ENCODE measurements around the gene FKBP15. TPM values are rescaled to one million over a fixed set of nuclear protein-coding genes. Genes with fewer than 3 reads are reported as not detected.

FKBP15 gene, protein sequence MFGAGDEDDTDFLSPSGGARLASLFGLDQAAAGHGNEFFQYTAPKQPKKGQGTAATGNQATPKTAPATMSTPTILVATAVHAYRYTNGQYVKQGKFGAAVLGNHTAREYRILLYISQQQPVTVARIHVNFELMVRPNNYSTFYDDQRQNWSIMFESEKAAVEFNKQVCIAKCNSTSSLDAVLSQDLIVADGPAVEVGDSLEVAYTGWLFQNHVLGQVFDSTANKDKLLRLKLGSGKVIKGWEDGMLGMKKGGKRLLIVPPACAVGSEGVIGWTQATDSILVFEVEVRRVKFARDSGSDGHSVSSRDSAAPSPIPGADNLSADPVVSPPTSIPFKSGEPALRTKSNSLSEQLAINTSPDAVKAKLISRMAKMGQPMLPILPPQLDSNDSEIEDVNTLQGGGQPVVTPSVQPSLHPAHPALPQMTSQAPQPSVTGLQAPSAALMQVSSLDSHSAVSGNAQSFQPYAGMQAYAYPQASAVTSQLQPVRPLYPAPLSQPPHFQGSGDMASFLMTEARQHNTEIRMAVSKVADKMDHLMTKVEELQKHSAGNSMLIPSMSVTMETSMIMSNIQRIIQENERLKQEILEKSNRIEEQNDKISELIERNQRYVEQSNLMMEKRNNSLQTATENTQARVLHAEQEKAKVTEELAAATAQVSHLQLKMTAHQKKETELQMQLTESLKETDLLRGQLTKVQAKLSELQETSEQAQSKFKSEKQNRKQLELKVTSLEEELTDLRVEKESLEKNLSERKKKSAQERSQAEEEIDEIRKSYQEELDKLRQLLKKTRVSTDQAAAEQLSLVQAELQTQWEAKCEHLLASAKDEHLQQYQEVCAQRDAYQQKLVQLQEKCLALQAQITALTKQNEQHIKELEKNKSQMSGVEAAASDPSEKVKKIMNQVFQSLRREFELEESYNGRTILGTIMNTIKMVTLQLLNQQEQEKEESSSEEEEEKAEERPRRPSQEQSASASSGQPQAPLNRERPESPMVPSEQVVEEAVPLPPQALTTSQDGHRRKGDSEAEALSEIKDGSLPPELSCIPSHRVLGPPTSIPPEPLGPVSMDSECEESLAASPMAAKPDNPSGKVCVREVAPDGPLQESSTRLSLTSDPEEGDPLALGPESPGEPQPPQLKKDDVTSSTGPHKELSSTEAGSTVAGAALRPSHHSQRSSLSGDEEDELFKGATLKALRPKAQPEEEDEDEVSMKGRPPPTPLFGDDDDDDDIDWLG
- 10 to 100 TPM; 10.5 to 11.6 TPM for polyA plus RNA-seq

- Histone ChIP-seq H3K27ac (ENCODE audit: low read depth in 2 of 2, low read length in 1 of 2) (peak within 1 kb of the TSS; percentile 78 to 88), H3K27me3 (ENCODE audit: control insufficient read depth in 1 of 2, insufficient read depth in 2 of 2, low read length in 2 of 2) (no peaks in the 10 kb centered on the region), H3K4me3 (ENCODE audit: low read depth in 1 of 2, low read length in 2 of 2) (peak within 1 kb of the TSS; percentile 84 to 91), H3K4me1 (ENCODE audit: control insufficient read depth in 2 of 2, insufficient read depth in 2 of 2, low read length in 1 of 2) (peaks cover 4 to 5% of the 10 kb centered on the region in 2 donors), H3K36me3 (ENCODE audit: control insufficient read depth in 2 of 2, insufficient read depth in 2 of 2, low read length in 1 of 2) (no peaks in the 10 kb centered on the region), H3K9me3 (ENCODE audit: control insufficient read depth in 2 of 2, insufficient read depth in 1 of 2, low read depth in 1 of 2, low read length in 1 of 2) (no peaks in the 10 kb centered on the region)
- 1% methylated on average over 65 of the region's 65 CpGs for WGBS, 2 donors
Observed at GRCh38 chr9:113221003-113221799, at the start of gene FKBP15, which contains the start of gene SLC31A1. TSS of gene FKBP15 (minus strand) at chr9:113221277. CDS start at chr9:113221243, 34 bp downstream. TSS of gene SLC31A1 (plus strand) at chr9:113221544. CDS start at chr9:113256149, 34,605 bp downstream.

DNA sequence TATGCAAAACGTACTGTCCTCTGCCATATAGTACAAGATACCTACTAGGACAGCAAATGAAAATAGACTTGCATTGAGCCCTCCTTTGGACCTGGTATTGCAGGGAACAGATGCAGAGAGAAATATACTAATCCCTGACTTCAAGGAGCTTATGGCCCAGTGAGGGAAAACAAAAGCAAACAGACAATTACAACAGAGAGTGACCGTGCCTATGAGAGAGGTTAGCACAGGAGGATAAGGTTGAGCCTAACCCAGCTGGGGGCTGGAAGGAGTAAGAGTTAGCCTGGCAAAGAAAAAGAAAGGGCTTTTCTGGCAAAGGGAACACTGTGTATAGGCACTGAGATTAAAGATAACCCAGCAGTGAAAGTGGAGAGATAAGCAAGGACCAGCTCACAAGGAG, 48.8 kb upstream of the FKBP15 start:
- Histone ChIP-seq H3K27ac (ENCODE audit: low read depth in 2 of 2, low read length in 1 of 2) (no peak overlapping the region), H3K27me3 (ENCODE audit: control insufficient read depth in 1 of 2, insufficient read depth in 2 of 2, low read length in 2 of 2) (no peaks in the 10 kb centered on the region), H3K9me3 (ENCODE audit: control insufficient read depth in 2 of 2, insufficient read depth in 1 of 2, low read depth in 1 of 2, low read length in 1 of 2) (no peaks in the 10 kb centered on the region), H3K4me1 (ENCODE audit: control insufficient read depth in 2 of 2, insufficient read depth in 2 of 2, low read length in 1 of 2) (no peaks in the 10 kb centered on the region), H3K36me3 (ENCODE audit: control insufficient read depth in 2 of 2, insufficient read depth in 2 of 2, low read length in 1 of 2) (peaks cover 4 to 19% of the 10 kb centered on the region in 2 donors), H3K4me3 (ENCODE audit: low read depth in 1 of 2, low read length in 2 of 2) (no peak overlapping the region)
- 89 to 90% methylated on average over 2 of the region's 2 CpGs for WGBS, 2 donors

DNA sequence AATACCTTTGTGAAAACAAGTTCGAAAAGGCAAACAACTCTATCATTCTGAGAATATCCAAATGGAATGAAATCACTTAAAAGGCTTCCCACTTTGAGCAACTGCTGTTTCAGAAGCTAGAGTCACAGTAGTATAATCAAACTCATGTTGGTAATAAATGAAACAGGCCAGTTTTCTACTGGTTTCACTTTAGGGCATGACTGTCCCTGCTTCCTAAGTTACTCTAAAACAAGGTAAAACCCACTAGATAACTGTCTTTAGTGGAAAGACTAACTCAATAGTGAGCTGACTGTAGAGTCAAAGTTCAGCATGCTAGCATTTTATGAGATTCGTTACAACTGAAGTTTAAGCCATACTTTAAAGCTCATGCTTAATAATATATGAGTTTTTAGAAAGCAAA, 48.3 kb upstream of the FKBP15 start:
- H3K27me3 ChIP-seq (ENCODE audit: control insufficient read depth in 1 of 2, insufficient read depth in 2 of 2, low read length in 2 of 2), result no peaks in the 10 kb centered on the region
- H3K4me1 ChIP-seq (ENCODE audit: control insufficient read depth in 2 of 2, insufficient read depth in 2 of 2, low read length in 1 of 2), result no peaks in the 10 kb centered on the region
- H3K4me3 ChIP-seq (ENCODE audit: low read depth in 1 of 2, low read length in 2 of 2), result no peak overlapping the region
- H3K36me3 ChIP-seq (ENCODE audit: control insufficient read depth in 2 of 2, insufficient read depth in 2 of 2, low read length in 1 of 2), result peaks cover 4 to 19% of the 10 kb centered on the region in 2 donors
- H3K27ac ChIP-seq (ENCODE audit: low read depth in 2 of 2, low read length in 1 of 2), result no peak overlapping the region
- WGBS, 2 donors, result 85 to 97% methylated on average over 2 of the region's 2 CpGs
- no peaks in the 10 kb centered on the region for H3K9me3 ChIP-seq (ENCODE audit: control insufficient read depth in 2 of 2, insufficient read depth in 1 of 2, low read depth in 1 of 2, low read length in 1 of 2)

GRCh38 chr9:113267911-113268566, 47.0 kb upstream of the FKBP15 start:
- peaks cover 4 to 19% of the 10 kb centered on the region in 2 donors for H3K36me3 ChIP-seq (ENCODE audit: control insufficient read depth in 2 of 2, insufficient read depth in 2 of 2, low read length in 1 of 2)
- H3K27ac ChIP-seq (ENCODE audit: low read depth in 2 of 2, low read length in 1 of 2), result no peak overlapping the region
- H3K27me3 ChIP-seq (ENCODE audit: control insufficient read depth in 1 of 2, insufficient read depth in 2 of 2, low read length in 2 of 2), result no peaks in the 10 kb centered on the region
- no peak overlapping the region for H3K4me3 ChIP-seq (ENCODE audit: low read depth in 1 of 2, low read length in 2 of 2)
- WGBS, 2 donors, result 90% methylated on average over 4 of the region's 4 CpGs
- no peaks in the 10 kb centered on the region for H3K9me3 ChIP-seq (ENCODE audit: control insufficient read depth in 2 of 2, insufficient read depth in 1 of 2, low read depth in 1 of 2, low read length in 1 of 2)
- H3K4me1 ChIP-seq (ENCODE audit: control insufficient read depth in 2 of 2, insufficient read depth in 2 of 2, low read length in 1 of 2), result no peaks in the 10 kb centered on the region

DNA sequence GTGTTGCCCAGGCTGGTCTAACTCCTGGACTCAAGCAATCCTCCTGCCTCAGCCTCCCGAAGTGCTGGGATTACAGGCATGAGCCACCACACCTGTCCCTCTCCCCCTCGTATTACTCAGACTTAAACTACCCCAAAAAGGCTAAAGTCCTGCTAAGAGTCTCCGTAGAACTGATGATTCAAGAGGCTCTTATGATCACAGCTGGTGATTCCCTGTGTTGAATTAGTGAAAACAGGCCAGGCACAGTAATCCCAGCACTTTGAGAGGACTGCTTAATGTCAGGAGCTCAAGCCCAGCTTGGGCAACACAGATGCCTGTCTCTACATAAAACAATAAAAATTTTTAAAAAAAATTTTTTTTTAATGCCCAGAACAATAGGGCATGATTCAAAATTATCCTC, 45.1 kb upstream of the FKBP15 start:
- WGBS, 2 donors, result 89 to 91% methylated on average over 3 of the region's 3 CpGs
- Histone ChIP-seq H3K9me3 (ENCODE audit: control insufficient read depth in 2 of 2, insufficient read depth in 1 of 2, low read depth in 1 of 2, low read length in 1 of 2) (no peaks in the 10 kb centered on the region), H3K36me3 (ENCODE audit: control insufficient read depth in 2 of 2, insufficient read depth in 2 of 2, low read length in 1 of 2) (peaks cover 7% of the 10 kb centered on the region in 2 donors), H3K27ac (ENCODE audit: low read depth in 2 of 2, low read length in 1 of 2) (no peak overlapping the region), H3K4me3 (ENCODE audit: low read depth in 1 of 2, low read length in 2 of 2) (no peak overlapping the region), H3K27me3 (ENCODE audit: control insufficient read depth in 1 of 2, insufficient read depth in 2 of 2, low read length in 2 of 2) (no peaks in the 10 kb centered on the region), H3K4me1 (ENCODE audit: control insufficient read depth in 2 of 2, insufficient read depth in 2 of 2, low read length in 1 of 2) (no peaks in the 10 kb centered on the region)

GRCh38 chr9:113261917-113262671, 41.0 kb upstream of the FKBP15 start:
- no peak overlapping the region for H3K27ac ChIP-seq (ENCODE audit: low read depth in 2 of 2, low read length in 1 of 2)
- H3K36me3 ChIP-seq (ENCODE audit: control insufficient read depth in 2 of 2, insufficient read depth in 2 of 2, low read length in 1 of 2), result peaks cover 8 to 13% of the 10 kb centered on the region in 2 donors
- no peaks in the 10 kb centered on the region for H3K9me3 ChIP-seq (ENCODE audit: control insufficient read depth in 2 of 2, insufficient read depth in 1 of 2, low read depth in 1 of 2, low read length in 1 of 2)
- 66 to 85% methylated on average over 1 of the region's 1 CpG for WGBS, 2 donors
- no peaks in the 10 kb centered on the region for H3K27me3 ChIP-seq (ENCODE audit: control insufficient read depth in 1 of 2, insufficient read depth in 2 of 2, low read length in 2 of 2)
- H3K4me3 ChIP-seq (ENCODE audit: low read depth in 1 of 2, low read length in 2 of 2), result no peak overlapping the region
- H3K4me1 ChIP-seq (ENCODE audit: control insufficient read depth in 2 of 2, insufficient read depth in 2 of 2, low read length in 1 of 2), result no peaks in the 10 kb centered on the region

DNA sequence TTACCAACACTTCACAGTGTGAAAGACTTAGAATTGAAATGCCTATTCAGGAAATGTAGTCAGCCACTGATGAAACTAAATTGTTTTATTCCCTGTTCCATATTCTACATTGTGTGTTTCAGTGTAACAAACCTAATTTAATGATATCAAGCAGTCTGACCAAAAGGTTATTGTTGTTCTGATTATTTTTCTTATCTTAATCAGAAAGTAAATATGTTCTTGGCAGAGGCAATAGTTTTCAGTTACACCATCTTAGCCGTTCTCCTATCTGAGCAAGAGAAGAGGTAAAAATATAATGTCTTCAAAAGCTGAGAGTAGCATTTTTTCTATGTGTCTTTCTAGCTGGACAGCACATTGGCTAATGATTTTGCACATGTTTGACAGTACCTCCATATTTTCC, 37.2 kb upstream of the FKBP15 start:
- Histone ChIP-seq H3K4me3 (ENCODE audit: low read depth in 1 of 2, low read length in 2 of 2) (no peak overlapping the region), H3K9me3 (ENCODE audit: control insufficient read depth in 2 of 2, insufficient read depth in 1 of 2, low read depth in 1 of 2, low read length in 1 of 2) (no peaks in the 10 kb centered on the region), H3K27me3 (ENCODE audit: control insufficient read depth in 1 of 2, insufficient read depth in 2 of 2, low read length in 2 of 2) (no peaks in the 10 kb centered on the region), H3K27ac (ENCODE audit: low read depth in 2 of 2, low read length in 1 of 2) (no peak overlapping the region), H3K36me3 (ENCODE audit: control insufficient read depth in 2 of 2, insufficient read depth in 2 of 2, low read length in 1 of 2) (peaks cover 8 to 13% of the 10 kb centered on the region in 2 donors), H3K4me1 (ENCODE audit: control insufficient read depth in 2 of 2, insufficient read depth in 2 of 2, low read length in 1 of 2) (no peaks in the 10 kb centered on the region)
- 76 to 84% methylated on average over 1 of the region's 1 CpG for WGBS, 2 donors

DNA sequence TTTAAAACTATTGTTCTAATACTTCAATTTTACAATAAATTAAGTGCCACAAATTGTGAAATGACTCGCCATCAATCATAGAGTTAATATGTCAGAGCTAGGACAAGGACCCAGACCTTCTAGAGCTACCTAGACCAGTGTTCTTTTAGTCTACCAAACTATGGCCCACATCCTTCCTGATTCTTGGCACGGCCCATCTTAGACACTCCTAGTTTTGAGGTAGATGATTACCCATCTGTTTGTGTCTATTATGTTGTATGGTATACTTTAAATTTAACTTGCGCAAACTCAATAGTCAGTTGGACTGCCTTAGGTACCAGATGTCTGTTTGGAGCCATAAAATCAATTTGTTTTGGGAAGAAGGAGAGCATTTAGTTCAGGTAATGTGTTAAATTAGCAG, 36.8 kb upstream of the FKBP15 start:
- no peaks in the 10 kb centered on the region for H3K9me3 ChIP-seq (ENCODE audit: control insufficient read depth in 2 of 2, insufficient read depth in 1 of 2, low read depth in 1 of 2, low read length in 1 of 2)
- no peaks in the 10 kb centered on the region for H3K4me1 ChIP-seq (ENCODE audit: control insufficient read depth in 2 of 2, insufficient read depth in 2 of 2, low read length in 1 of 2)
- 93 to 96% methylated on average over 3 of the region's 3 CpGs for WGBS, 2 donors
- peaks cover 8 to 13% of the 10 kb centered on the region in 2 donors for H3K36me3 ChIP-seq (ENCODE audit: control insufficient read depth in 2 of 2, insufficient read depth in 2 of 2, low read length in 1 of 2)
- H3K4me3 ChIP-seq (ENCODE audit: low read depth in 1 of 2, low read length in 2 of 2), result no peak overlapping the region
- H3K27ac ChIP-seq (ENCODE audit: low read depth in 2 of 2, low read length in 1 of 2), result no peak overlapping the region
- no peaks in the 10 kb centered on the region for H3K27me3 ChIP-seq (ENCODE audit: control insufficient read depth in 1 of 2, insufficient read depth in 2 of 2, low read length in 2 of 2)
